A549 treated with CORT108297 at 1 μM for 4 hours (cell line): ENCODE results near the gene CD7. TPM values are rescaled to one million over a fixed set of nuclear protein-coding genes. Genes with fewer than 3 reads are reported as not detected.

Source experiments
- total RNA-seq: library from RNA; stranded (reverse); fragments of 200-300 nt; extraction: Qiagen RNA extraction; gene quantifications from 5 replicates; pipeline ENCODE4 v1.2.3, GENCODE V29; 2022

The CD7 gene
- 0.05 to 0.15 TPM (median 0.10 TPM) in 4 of 5 replicates, not detected in the other for total RNA-seq

GRCh38 chr17:82317394-82318168, at the start of gene CD7:
TSS of gene CD7 (minus strand) at chr17:82317608. CDS start at chr17:82317495, 113 bp downstream.

GRCh38 chr17:82358465-82359350, 41.3 kb upstream of the CD7 start, which contains the start of gene TEX19:
TSS of gene TEX19 (plus strand) at chr17:82359247. CDS start at chr17:82362151, 2,904 bp downstream.

GRCh38 chr17:82333279-82334171, 16.1 kb upstream of the CD7 start, which contains the start of gene SECTM1:
TSS of gene SECTM1 (minus strand) at chr17:82333766. CDS start at chr17:82327240, 6,526 bp downstream.

GRCh38 chr17:82273327-82274133, 43.9 kb downstream of the CD7 start, which contains the start of gene CSNK1D:
TSS of gene CSNK1D (minus strand) at chr17:82273700. CDS start at chr17:82273381, 319 bp downstream.

Other genes with a start within 250 kb of the CD7 start
- gene FASN, start 219.4 kb downstream of the CD7 start, total RNA-seq = 100 to 142 TPM (median 139 TPM) in 5 replicates
- 17.5 to 27.8 TPM (median 25.5 TPM) in 5 replicates for gene CCDC57, start 104.8 kb downstream of the CD7 start, total RNA-seq
- 102 to 140 TPM (median 132 TPM) in 5 replicates for gene SLC16A3, start 88.6 kb downstream of the CD7 start, total RNA-seq
- 163 to 200 TPM (median 196 TPM) in 5 replicates for gene CSNK1D, start 43.9 kb downstream of the CD7 start, total RNA-seq
- 1.1 to 2.6 TPM (median 2.0 TPM) in 5 replicates for gene SECTM1, start 16.2 kb upstream of the CD7 start, total RNA-seq
- 0.30 to 0.60 TPM (median 0.44 TPM) in 5 replicates for gene TEX19, start 41.6 kb upstream of the CD7 start, total RNA-seq
- not detected in 5 replicates for gene UTS2R, start 54.2 kb upstream of the CD7 start, total RNA-seq
- gene HEXD, start 100.7 kb upstream of the CD7 start, total RNA-seq = 10.6 to 15.3 TPM (median 14.5 TPM) in 5 replicates
- gene OGFOD3, start 101.0 kb upstream of the CD7 start, total RNA-seq = 18.4 to 26.2 TPM (median 24.7 TPM) in 5 replicates
- 52.3 to 65.9 TPM (median 59.4 TPM) in 5 replicates for gene CYBC1, start 133.1 kb upstream of the CD7 start, total RNA-seq
- 48.7 to 62.7 TPM (median 55.6 TPM) in 5 replicates for gene NARF, start 141.1 kb upstream of the CD7 start, total RNA-seq
- gene FOXK2, start 202.1 kb upstream of the CD7 start, total RNA-seq = 45.4 to 56.4 TPM (median 51.6 TPM) in 5 replicates